Neural progenitor cell (in vitro differentiated cells): ENCODE results near the gene PROK1. TPM values are rescaled to one million over a fixed set of nuclear protein-coding genes. Genes with fewer than 3 reads are reported as not detected.

Experiments
- DNase-seq: peaks from one replicate; pipeline ENCODE4 v3.0.0-alpha.2; 2016; ENCODE audit warnings: low spot score
- H2AFZ ChIP-seq: fragments of 200-600 bp; sonication (generic); replicated peaks from 2 replicates; pipeline ENCODE4 v1.6.1; 2016; ENCODE audit warnings: antibody characterized with exemption
- H3F3A ChIP-seq: fragments of 200-600 bp; sonication (generic); 2 replicates; pipeline ENCODE4 v1.6.1; 2016; ENCODE audit warnings: antibody characterized with exemption, low read depth
- H3K27ac ChIP-seq: fragments of 200-600 bp; sonication (generic); 2 replicates; pipeline ENCODE4 v1.5.1; 2016; ENCODE audit warnings: mild to moderate bottlenecking
- H3K27me3 ChIP-seq: fragments of 200-600 bp; sonication (generic); 2 replicates; pipeline ENCODE4 v1.6.1; 2016; ENCODE audit warnings: mild to moderate bottlenecking, moderate library complexity
- H3K36me3 ChIP-seq: fragments of 200-600 bp; sonication (generic); 2 replicates; pipeline ENCODE4 v1.5.1; 2016
- H3K4me1 ChIP-seq: fragments of 200-600 bp; sonication (generic); 2 replicates; pipeline ENCODE4 v1.6.1; 2016; ENCODE audit warnings: mixed run types
- H3K4me2 ChIP-seq: fragments of 200-600 bp; sonication (generic); 2 replicates; pipeline ENCODE4 v1.6.1; 2016
- H3K4me3 ChIP-seq: fragments of 200-600 bp; sonication (generic); 2 replicates; pipeline ENCODE4 v1.5.1; 2016
- H3K79me2 ChIP-seq: fragments of 200-600 bp; sonication (generic); 2 replicates; pipeline ENCODE4 v1.6.1; 2016; ENCODE audit warnings: low read depth
- H3K9ac ChIP-seq: fragments of 200-600 bp; sonication (generic); 2 replicates; pipeline ENCODE4 v1.6.1; 2016
- H3K9me3 ChIP-seq: fragments of 200-600 bp; sonication (generic); 2 replicates; pipeline ENCODE4 v1.5.1; 2016; ENCODE audit warnings: low read depth
- H4K20me1 ChIP-seq: fragments of 200-600 bp; sonication (generic); 2 replicates; pipeline ENCODE4 v1.6.1; 2016; ENCODE audit warnings: low read depth
- H3K27ac Mint-ChIP-seq: 3 replicates; pipeline ENCODE4 v1.8.0; 2021; ENCODE audit warnings: mixed read lengths
- H3K27me3 Mint-ChIP-seq: 2 replicates; pipeline ENCODE4 v1.8.0; 2022; ENCODE audit warnings: low read depth, mild to moderate bottlenecking, inconsistent platforms, moderate library complexity, mixed read lengths; ENCODE audit not compliant: insufficient read depth
- H3K36me3 Mint-ChIP-seq: 3 replicates; pipeline ENCODE4 v1.8.0; 2021; ENCODE audit warnings: mixed read lengths
- H3K4me1 Mint-ChIP-seq: 3 replicates; pipeline ENCODE4 v1.8.0; 2021; ENCODE audit warnings: mixed read lengths
- H3K4me3 Mint-ChIP-seq: 3 replicates; pipeline ENCODE4 v1.8.0; 2021; ENCODE audit warnings: mild to moderate bottlenecking, moderate library complexity, mixed read lengths
- H3K9me3 Mint-ChIP-seq: 3 replicates; pipeline ENCODE4 v1.8.0; 2020; ENCODE audit warnings: mixed read lengths
- CTCF ChIP-seq: fragments of 200-600 bp; sonication (generic); IDR thresholded peaks from 2 replicates; pipeline ENCODE4 v1.5.1; 2017; ENCODE audit warnings: antibody characterized with exemption, mild to moderate bottlenecking
- EZH2 ChIP-seq: fragments of 200-600 bp; sonication (generic); IDR thresholded peaks from 2 replicates; pipeline ENCODE4 v1.6.1; 2017; ENCODE audit warnings: antibody characterized with exemption, mild to moderate bottlenecking, moderate library complexity
- EZH2phosphoT487 ChIP-seq: fragments of 200-600 bp; sonication (generic); IDR thresholded peaks from 2 replicates; pipeline ENCODE4 v1.6.1; 2017; ENCODE audit warnings: antibody characterized with exemption
- total RNA-seq: library from RNA; depleted of rRNA; stranded (reverse); fragments of >200 nt; gene quantifications from 2 replicates; pipeline ENCODE4 v1.2.3, GENCODE V29; 2015; ENCODE audit warnings: low replicate concordance

The PROK1 gene
- total RNA-seq, 1 donor from 2014 or later: not detected

GRCh38 chr1:110477967-110478640 is 27.2 kb downstream of the PROK1 start:
- Histone ChIP-seq H3K36me3 (no peaks in the 10 kb centered on the region), H3F3A (no peaks in the 10 kb centered on the region), H3K4me3 (no peak overlapping the region), H3K79me2 (no peaks in the 10 kb centered on the region), H3K27ac (no peak overlapping the region), H2AFZ (no peak overlapping the region), H3K9me3 (no peaks in the 10 kb centered on the region), H3K9ac (no peak overlapping the region), H3K4me2 (no peak overlapping the region), H3K4me1 (peaks cover 6% of the 10 kb centered on the region), H4K20me1 (no peaks in the 10 kb centered on the region), H3K27me3 (no peaks in the 10 kb centered on the region)
- TF ChIP-seq CTCF: no peak
- TF ChIP-seq EZH2phosphoT487: no peak
- TF ChIP-seq EZH2: no peak
- Mint-ChIP-seq H3K36me3 (no peaks in the 10 kb centered on the region), H3K27ac (no peak overlapping the region), H3K27me3 (peaks cover 14% of the 10 kb centered on the region), H3K4me1 (peaks cover 11% of the 10 kb centered on the region), H3K4me3 (no peak overlapping the region), H3K9me3 (no peaks in the 10 kb centered on the region)
- DNase-seq: no peak

GRCh38 chr1:110478886-110479285 is 27.9 kb downstream of the PROK1 start:
- Histone ChIP-seq H3K4me1 (peaks cover 6% of the 10 kb centered on the region), H3K4me2 (no peak overlapping the region), H3K27ac (no peak overlapping the region), H3K27me3 (no peaks in the 10 kb centered on the region), H3K9me3 (no peaks in the 10 kb centered on the region), H4K20me1 (no peaks in the 10 kb centered on the region), H3K9ac (no peak overlapping the region), H3K36me3 (no peaks in the 10 kb centered on the region), H3K79me2 (no peaks in the 10 kb centered on the region), H3K4me3 (no peak overlapping the region), H2AFZ (no peak overlapping the region), H3F3A (no peaks in the 10 kb centered on the region)
- peaks cover 13% of the 10 kb centered on the region for H3K27me3 Mint-ChIP-seq
- H3K4me1 Mint-ChIP-seq: peaks cover 9% of the 10 kb centered on the region
- no peak for TF ChIP-seq EZH2
- TF ChIP-seq CTCF: no peak
- no peak for TF ChIP-seq EZH2phosphoT487
- no peak overlapping the region for H3K27ac Mint-ChIP-seq
- no peaks in the 10 kb centered on the region for H3K36me3 Mint-ChIP-seq
- no peaks in the 10 kb centered on the region for H3K9me3 Mint-ChIP-seq
- DNase-seq: no peak
- H3K4me3 Mint-ChIP-seq: no peak overlapping the region

- Histone ChIP-seq H2AFZ (no peak overlapping the region), H3F3A (no peaks in the 10 kb centered on the region), H4K20me1 (no peaks in the 10 kb centered on the region), H3K4me1 (peaks cover 6% of the 10 kb centered on the region), H3K27ac (no peak overlapping the region), H3K4me3 (no peak overlapping the region), H3K27me3 (no peaks in the 10 kb centered on the region), H3K9ac (no peak overlapping the region), H3K79me2 (no peaks in the 10 kb centered on the region), H3K9me3 (no peaks in the 10 kb centered on the region), H3K4me2 (no peak overlapping the region), H3K36me3 (no peaks in the 10 kb centered on the region)
- Mint-ChIP-seq H3K9me3 (no peaks in the 10 kb centered on the region), H3K27ac (no peak overlapping the region), H3K36me3 (no peaks in the 10 kb centered on the region), H3K27me3 (peaks cover 12% of the 10 kb centered on the region), H3K4me3 (no peak overlapping the region), H3K4me1 (peaks cover 9% of the 10 kb centered on the region)
- no peak for TF ChIP-seq CTCF
- TF ChIP-seq EZH2: no peak
- no peak for TF ChIP-seq EZH2phosphoT487
- DNase-seq: no peak
Observed at GRCh38 chr1:110480356-110481096, 29.6 kb downstream of the PROK1 start.
